ENCODE data around the gene RBKS. TPM values are rescaled to one million over a fixed set of nuclear protein-coding genes. Genes with fewer than 3 reads are reported as not detected.

RBKS gene
- total RNA-seq, 4 donors from 2014 or later = 0.63 to 5.8 (median 2.5) TPM

DNA sequence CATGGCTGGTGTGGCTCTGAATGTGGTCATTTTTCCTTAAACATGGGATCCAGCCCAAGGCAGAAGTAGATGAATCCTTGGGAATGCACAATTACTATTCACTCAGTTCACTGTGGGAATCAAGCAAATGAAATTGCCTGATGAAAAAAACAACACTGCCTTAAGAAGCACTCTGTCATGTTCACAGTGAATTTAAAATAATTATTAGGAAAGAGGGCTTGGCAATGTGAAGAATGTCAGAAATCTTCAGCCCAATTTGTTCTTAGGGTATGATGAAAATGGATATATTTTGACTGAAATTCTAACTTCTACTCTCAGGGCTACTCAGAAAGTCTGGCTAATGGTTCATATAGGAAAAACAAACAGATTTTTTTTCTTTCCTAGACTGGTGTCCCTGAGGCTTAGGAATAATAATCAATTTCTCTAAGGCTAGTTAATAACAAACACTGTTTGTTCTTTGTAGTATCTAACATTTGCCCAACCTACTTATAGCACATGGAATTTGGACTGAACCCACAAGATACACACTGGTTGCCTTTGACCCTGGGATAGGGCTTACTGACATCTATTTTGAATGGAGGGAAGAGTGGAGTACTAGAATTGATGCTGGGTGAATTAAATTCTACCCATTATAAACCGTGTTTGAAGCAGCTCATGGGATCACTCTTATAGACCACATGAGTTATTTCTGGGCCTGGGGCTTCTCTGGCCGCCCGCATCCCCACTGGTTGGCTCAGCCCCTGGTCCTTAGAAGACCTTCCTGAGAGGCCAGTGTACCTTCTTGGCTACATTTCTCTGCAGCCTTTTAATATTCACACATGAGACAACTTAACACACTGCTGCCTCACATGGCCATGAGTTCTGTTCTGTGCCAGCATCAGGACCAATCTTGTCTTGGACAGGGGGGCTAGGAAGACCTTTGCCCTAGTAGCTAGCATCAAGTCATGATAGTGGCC is 127.0 kb downstream of the RBKS start:
- no peaks in the 10 kb centered on the region for H3K36me3 ChIP-seq
- H3K4me1 ChIP-seq = peaks cover 4 to 10% (median 8%) of the 10 kb centered on the region in 4 donors
- no peak overlapping the region for H3K4me3 ChIP-seq
- intact Hi-C loops (cut with DNase I) = loop anchor here (5.0 kb wide), 1 partner anchor 49 kb away; no protein-coding TSS in a partner anchor
- peak overlapping the region in 1 of 4 donors; percentile 32 for H3K27ac ChIP-seq (replicated peaks in 1 of 4)
- no peaks in the 10 kb centered on the region for H3K27me3 ChIP-seq
- no peak for TF ChIP-seq EP300 (IDR thresholded peaks at IDR 0.05)
- TF ChIP-seq POLR2A (IDR thresholded peaks at IDR 0.05; ENCODE audit: low read depth) = no peak
- TF ChIP-seq, protein P1, sequence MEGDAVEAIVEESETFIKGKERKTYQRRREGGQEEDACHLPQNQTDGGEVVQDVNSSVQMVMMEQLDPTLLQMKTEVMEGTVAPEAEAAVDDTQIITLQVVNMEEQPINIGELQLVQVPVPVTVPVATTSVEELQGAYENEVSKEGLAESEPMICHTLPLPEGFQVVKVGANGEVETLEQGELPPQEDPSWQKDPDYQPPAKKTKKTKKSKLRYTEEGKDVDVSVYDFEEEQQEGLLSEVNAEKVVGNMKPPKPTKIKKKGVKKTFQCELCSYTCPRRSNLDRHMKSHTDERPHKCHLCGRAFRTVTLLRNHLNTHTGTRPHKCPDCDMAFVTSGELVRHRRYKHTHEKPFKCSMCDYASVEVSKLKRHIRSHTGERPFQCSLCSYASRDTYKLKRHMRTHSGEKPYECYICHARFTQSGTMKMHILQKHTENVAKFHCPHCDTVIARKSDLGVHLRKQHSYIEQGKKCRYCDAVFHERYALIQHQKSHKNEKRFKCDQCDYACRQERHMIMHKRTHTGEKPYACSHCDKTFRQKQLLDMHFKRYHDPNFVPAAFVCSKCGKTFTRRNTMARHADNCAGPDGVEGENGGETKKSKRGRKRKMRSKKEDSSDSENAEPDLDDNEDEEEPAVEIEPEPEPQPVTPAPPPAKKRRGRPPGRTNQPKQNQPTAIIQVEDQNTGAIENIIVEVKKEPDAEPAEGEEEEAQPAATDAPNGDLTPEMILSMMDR (IDR thresholded peaks at IDR 0.05) = no peak
- DNase-seq (ENCODE audit: extremely low spot score) = peak; percentile 10
- H3K9me3 ChIP-seq = no peaks in the 10 kb centered on the region
- 94% methylated on average over 3 of the region's 3 CpGs for WGBS

DNA sequence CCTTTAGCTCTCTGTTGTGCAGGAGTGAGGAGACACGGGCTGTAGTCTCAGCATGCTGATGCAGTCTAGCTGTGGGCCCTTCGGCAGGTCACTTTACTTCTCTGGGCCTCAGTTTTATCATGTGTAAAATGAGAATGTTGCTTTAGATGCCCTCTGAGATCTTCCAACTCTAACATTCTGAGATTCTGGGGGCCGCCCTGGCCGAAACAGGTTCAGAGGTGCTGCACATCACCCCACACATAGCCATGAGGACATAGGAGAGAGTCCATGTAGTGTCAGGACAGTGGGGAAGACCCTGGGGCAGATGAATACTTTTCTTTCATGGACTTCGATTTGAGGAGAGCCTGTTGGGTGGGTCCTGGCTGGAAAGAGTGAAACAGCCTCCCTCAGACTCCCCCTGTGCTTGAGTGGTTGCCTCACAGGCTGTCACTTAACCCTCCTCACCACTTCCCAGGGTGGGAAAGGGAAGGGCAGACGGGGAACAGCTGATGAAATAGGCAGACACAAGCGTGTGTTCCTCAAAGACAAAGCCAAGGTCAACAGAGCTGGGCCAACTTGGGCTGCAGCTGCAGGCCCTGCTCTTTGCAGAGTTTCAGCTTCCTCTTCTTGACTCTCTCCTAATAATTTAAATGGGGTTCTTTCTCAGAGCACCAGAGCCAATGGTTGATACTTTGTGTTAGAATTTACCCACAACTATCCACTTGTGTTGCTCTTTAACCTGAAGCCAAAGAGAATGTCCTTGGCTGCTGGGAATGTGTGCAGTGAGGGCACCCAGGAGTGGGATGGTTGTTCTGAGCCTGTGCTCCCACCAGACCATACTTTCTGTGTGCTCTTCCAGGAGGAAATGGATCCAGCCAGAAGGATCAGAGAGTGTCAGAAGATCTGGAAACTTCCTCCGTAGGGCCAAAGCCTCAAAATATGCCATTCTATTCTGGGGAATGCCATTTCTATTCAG is 133.4 kb downstream of the RBKS start:
- no peaks in the 10 kb centered on the region for H3K9me3 ChIP-seq
- intact Hi-C loops (cut with DNase I) = loop anchor here (10.0 kb wide), 1 partner anchor 698 kb away; no protein-coding TSS in a partner anchor
- DNase-seq (ENCODE audit: extremely low spot score) = no peak
- no peak overlapping the region for H3K4me3 ChIP-seq
- TF ChIP-seq EP300 (IDR thresholded peaks at IDR 0.05) (no peak), POLR2AphosphoS5 (IDR thresholded peaks at IDR 0.05) (peak in 1 of 2 donors; percentile 22), POLR2A (IDR thresholded peaks at IDR 0.05; ENCODE audit: low read depth) (no peak)
- TF ChIP-seq, protein P1 (IDR thresholded peaks at IDR 0.05) = no peak
- no peak overlapping the region for H3K27ac ChIP-seq (replicated peaks in 1 of 4)
- no peaks in the 10 kb centered on the region for H3K27me3 ChIP-seq
- peaks cover 0 to 11% (median 6%) of the 10 kb centered on the region in 4 donors for H3K4me1 ChIP-seq
- no peaks in the 10 kb centered on the region for H3K36me3 ChIP-seq
- WGBS = 82% methylated on average over 8 of the region's 8 CpGs

DNA sequence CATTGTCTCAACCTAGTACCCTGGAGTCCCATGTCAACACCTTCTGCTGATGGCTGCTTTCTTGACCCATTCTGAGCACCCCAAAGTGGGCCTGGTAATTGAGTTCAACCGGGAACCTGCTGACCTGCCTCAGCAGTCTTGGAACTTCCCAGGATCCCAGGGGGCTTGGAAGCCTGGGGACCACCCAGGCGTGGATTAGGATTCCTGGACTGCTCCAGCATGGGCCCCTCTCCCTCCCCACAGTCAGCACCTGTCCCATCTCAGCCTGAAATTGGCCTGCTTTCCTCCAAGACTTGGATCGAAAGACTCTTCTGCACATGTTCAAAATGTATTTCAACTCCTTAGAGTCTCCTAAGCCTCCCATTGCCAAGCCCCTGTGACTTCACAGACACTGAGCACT is 134.1 kb downstream of the RBKS start:
- H3K27me3 ChIP-seq = no peaks in the 10 kb centered on the region
- intact Hi-C loops (cut with DNase I) = loop anchor here (10.0 kb wide), 1 partner anchor 699 kb away; no protein-coding TSS in a partner anchor
- H3K9me3 ChIP-seq = no peaks in the 10 kb centered on the region
- H3K27ac ChIP-seq (replicated peaks in 1 of 4) = no peak overlapping the region
- H3K4me3 ChIP-seq = no peak overlapping the region
- H3K36me3 ChIP-seq = no peaks in the 10 kb centered on the region
- TF ChIP-seq, protein P1 (IDR thresholded peaks at IDR 0.05) = no peak
- TF ChIP-seq EP300 (IDR thresholded peaks at IDR 0.05) (no peak), POLR2AphosphoS5 (IDR thresholded peaks at IDR 0.05) (no peak), POLR2A (IDR thresholded peaks at IDR 0.05; ENCODE audit: low read depth) (no peak)
- H3K4me1 ChIP-seq = peaks cover 0 to 11% (median 6%) of the 10 kb centered on the region in 4 donors
- 80% methylated on average over 1 of the region's 3 CpGs for WGBS
- no peak for DNase-seq (ENCODE audit: extremely low spot score)

DNA sequence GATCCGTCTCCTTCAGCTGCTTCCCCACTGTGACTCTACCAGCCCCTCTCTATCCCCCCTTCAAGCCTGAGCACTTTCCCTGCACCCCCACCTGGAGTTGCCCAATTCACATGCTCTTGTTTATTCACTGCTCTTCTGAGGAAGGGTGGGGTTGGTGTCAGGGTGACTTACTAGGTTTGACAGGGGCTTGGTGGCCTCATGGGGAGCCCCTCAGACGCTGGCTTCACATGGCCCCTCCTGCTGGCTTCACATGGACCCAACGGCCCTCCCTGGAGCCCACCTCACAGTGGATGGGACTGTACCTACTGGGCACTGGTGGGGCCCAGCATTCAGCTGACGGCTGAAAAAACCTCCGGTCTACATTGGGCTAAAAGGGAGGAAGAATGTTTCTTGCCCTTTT is 135.4 kb downstream of the RBKS start:
- intact Hi-C loops (cut with DNase I) = loop anchor here (10.0 kb wide), 1 partner anchor 700 kb away; no protein-coding TSS in a partner anchor
- H3K27ac ChIP-seq (replicated peaks in 1 of 4) = no peak overlapping the region
- TF ChIP-seq EP300 (IDR thresholded peaks at IDR 0.05) = no peak
- TF ChIP-seq, protein P1 (IDR thresholded peaks at IDR 0.05) = no peak
- TF ChIP-seq POLR2A (IDR thresholded peaks at IDR 0.05; ENCODE audit: low read depth) = no peak
- no peak for TF ChIP-seq POLR2AphosphoS5 (IDR thresholded peaks at IDR 0.05)
- H3K9me3 ChIP-seq = no peaks in the 10 kb centered on the region
- peaks cover 0 to 11% (median 6%) of the 10 kb centered on the region in 4 donors for H3K4me1 ChIP-seq
- DNase-seq (ENCODE audit: extremely low spot score) = no peak
- H3K27me3 ChIP-seq = no peaks in the 10 kb centered on the region
- WGBS = 100% methylated on average over 3 of the region's 5 CpGs
- no peak overlapping the region for H3K4me3 ChIP-seq
- H3K36me3 ChIP-seq = no peaks in the 10 kb centered on the region

All from esophagus muscularis mucosa (tissue), 4 donors.